Stomach smooth muscle (tissue), 2 donors: Measurements from ENCODE around the gene SLC27A2.

ENCODE experiments used
- H3K27ac ChIP-seq: one replicate; pipeline ENCODE4 v1.7.0; 2013; ENCODE audit warnings: mild to moderate bottlenecking, low read length, inconsistent platforms
- H3K27me3 ChIP-seq, 2 donors: one replicate each; pipeline ENCODE4 v1.7.0; 2013; ENCODE audit warnings: low read length in 2 of 2; ENCODE audit not compliant: insufficient read depth in 2 of 2, control insufficient read depth in 1 of 2
- H3K36me3 ChIP-seq, 2 donors: one replicate each; pipeline ENCODE4 v1.7.0; 2013; ENCODE audit warnings: low read length in 2 of 2; ENCODE audit not compliant: control insufficient read depth in 2 of 2, insufficient read depth in 2 of 2
- H3K4me1 ChIP-seq: one replicate; pipeline ENCODE4 v1.7.0; 2013; ENCODE audit warnings: low read length; ENCODE audit not compliant: control insufficient read depth, insufficient read depth
- H3K4me3 ChIP-seq, 2 donors: one replicate each; pipeline ENCODE4 v1.7.0; 2013; ENCODE audit warnings: low read length in 2 of 2
- H3K9ac ChIP-seq, 2 donors: one replicate each; pipeline ENCODE4 v1.7.0; 2013; ENCODE audit warnings: low read length in 2 of 2, mild to moderate bottlenecking in 1 of 2
- H3K9me3 ChIP-seq, 2 donors: one replicate each; pipeline ENCODE4 v1.7.0; 2013; ENCODE audit warnings: low read length in 2 of 2; ENCODE audit not compliant: control insufficient read depth in 2 of 2
- donor health status: healthy.
- donor health status: Pancreatic carcinoma.

The SLC27A2 gene

GRCh38 chr15:50190166-50190570, 8.2 kb downstream of the SLC27A2 start:
- no peaks in the 10 kb centered on the region for H3K9me3 ChIP-seq
- H3K4me1 ChIP-seq, result no peaks in the 10 kb centered on the region
- no peaks in the 10 kb centered on the region for H3K27me3 ChIP-seq
- no peaks in the 10 kb centered on the region for H3K36me3 ChIP-seq
- no peak overlapping the region for H3K27ac ChIP-seq
- H3K9ac ChIP-seq, result no peak overlapping the region
- no peak overlapping the region for H3K4me3 ChIP-seq

GRCh38 chr15:50190723-50191122, 8.7 kb downstream of the SLC27A2 start:
- H3K27ac ChIP-seq, result no peak overlapping the region
- no peaks in the 10 kb centered on the region for H3K4me1 ChIP-seq
- H3K9ac ChIP-seq, result no peak overlapping the region
- H3K4me3 ChIP-seq, result no peak overlapping the region
- no peaks in the 10 kb centered on the region for H3K9me3 ChIP-seq
- H3K27me3 ChIP-seq, result no peaks in the 10 kb centered on the region
- H3K36me3 ChIP-seq, result no peaks in the 10 kb centered on the region

DNA sequence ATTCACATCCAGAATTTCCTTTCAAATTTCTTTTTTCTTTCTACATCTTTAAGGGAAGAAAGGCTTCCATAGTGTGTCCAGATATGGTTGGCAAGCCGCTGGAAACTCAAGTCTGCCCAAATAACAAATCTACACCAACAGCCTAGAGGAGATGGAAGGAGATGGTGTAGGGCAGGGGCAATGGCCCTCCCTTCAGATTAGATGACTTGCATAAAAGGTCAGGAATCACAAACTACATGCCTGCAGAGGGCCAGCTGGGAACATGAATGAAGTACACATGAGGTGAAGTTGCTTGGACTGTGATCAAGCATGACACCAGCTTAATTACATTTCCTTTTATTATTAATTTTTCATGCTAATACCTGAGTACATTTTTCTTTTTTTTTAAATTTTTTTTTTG, 10.2 kb downstream of the SLC27A2 start:
- H3K9me3 ChIP-seq, result no peaks in the 10 kb centered on the region
- H3K27me3 ChIP-seq, result no peaks in the 10 kb centered on the region
- no peak overlapping the region for H3K9ac ChIP-seq

GRCh38 chr15:50192926-50193620, 11.1 kb downstream of the SLC27A2 start:
- H3K9ac ChIP-seq, result no peak overlapping the region
- no peaks in the 10 kb centered on the region for H3K9me3 ChIP-seq
- H3K27ac ChIP-seq, result no peak overlapping the region
- H3K4me1 ChIP-seq, result no peaks in the 10 kb centered on the region
- H3K36me3 ChIP-seq, result no peaks in the 10 kb centered on the region
- H3K27me3 ChIP-seq, result no peaks in the 10 kb centered on the region
- H3K4me3 ChIP-seq, result no peak overlapping the region

More for the DNA sequence above, 10.2 kb downstream of the SLC27A2 start:
- no peak overlapping the region for H3K27ac ChIP-seq
- H3K4me1 ChIP-seq, result no peaks in the 10 kb centered on the region
- no peak overlapping the region for H3K4me3 ChIP-seq
- H3K36me3 ChIP-seq, result no peaks in the 10 kb centered on the region

- no peak overlapping the region for H3K4me3 ChIP-seq
- H3K9ac ChIP-seq, result no peak overlapping the region
- no peaks in the 10 kb centered on the region for H3K9me3 ChIP-seq
- no peaks in the 10 kb centered on the region for H3K36me3 ChIP-seq
- H3K4me1 ChIP-seq, result no peaks in the 10 kb centered on the region
- no peak overlapping the region for H3K27ac ChIP-seq
- H3K27me3 ChIP-seq, result no peaks in the 10 kb centered on the region
Observed at GRCh38 chr15:50202003-50202402, 20.0 kb downstream of the SLC27A2 start.

DNA sequence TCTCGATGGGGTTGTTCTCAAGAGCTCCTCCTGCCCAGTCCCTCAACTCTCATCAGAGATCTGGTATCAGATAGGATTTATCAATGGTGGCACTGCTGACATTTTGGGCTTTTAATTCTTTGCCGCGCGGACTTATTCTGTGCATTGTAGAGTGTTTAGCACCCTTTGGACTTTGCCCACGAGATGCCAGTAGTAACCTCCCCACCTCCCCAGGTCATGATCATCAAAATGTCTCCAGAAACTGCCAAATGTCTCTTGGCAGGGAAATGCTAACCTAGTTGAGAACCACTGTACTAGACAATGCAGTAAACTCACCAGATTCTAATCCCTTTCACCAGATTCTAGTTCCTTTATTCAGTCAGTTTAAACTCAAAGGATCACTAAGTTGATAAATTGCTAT, 24.0 kb downstream of the SLC27A2 start:
- Histone ChIP-seq H3K4me3 (no peak overlapping the region), H3K9me3 (no peaks in the 10 kb centered on the region), H3K4me1 (no peaks in the 10 kb centered on the region), H3K27me3 (no peaks in the 10 kb centered on the region), H3K27ac (no peak overlapping the region), H3K36me3 (no peaks in the 10 kb centered on the region), H3K9ac (no peak overlapping the region)

DNA sequence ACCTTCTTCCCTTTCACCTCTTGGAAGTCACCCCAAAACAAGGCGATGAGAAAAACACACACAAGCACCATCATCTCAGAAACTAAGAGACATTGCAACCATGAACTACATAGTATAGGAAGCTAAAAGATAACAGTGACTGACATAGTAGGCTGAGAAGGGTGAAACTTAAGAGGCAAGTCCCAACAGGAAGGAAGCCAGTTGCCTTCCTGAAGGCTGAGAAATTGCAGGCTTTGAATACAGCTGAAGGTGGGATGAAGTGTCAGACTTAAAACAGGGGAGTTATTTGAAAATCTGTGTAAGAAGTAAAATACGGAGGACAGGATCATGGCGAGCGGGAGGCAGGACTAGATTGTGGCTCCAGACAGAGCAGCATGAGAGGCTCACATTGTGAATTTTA, 27.8 kb downstream of the SLC27A2 start:
- Histone ChIP-seq H3K4me3 (no peak overlapping the region), H3K9me3 (no peaks in the 10 kb centered on the region), H3K36me3 (no peaks in the 10 kb centered on the region), H3K27me3 (no peaks in the 10 kb centered on the region), H3K9ac (no peak overlapping the region), H3K4me1 (no peaks in the 10 kb centered on the region), H3K27ac (no peak overlapping the region)

- Histone ChIP-seq H3K9ac (no peak overlapping the region), H3K4me3 (no peak overlapping the region), H3K27me3 (no peaks in the 10 kb centered on the region), H3K9me3 (no peaks in the 10 kb centered on the region), H3K4me1 (no peaks in the 10 kb centered on the region), H3K27ac (no peak overlapping the region), H3K36me3 (no peaks in the 10 kb centered on the region)
Observed at GRCh38 chr15:50210462-50211157, 28.6 kb downstream of the SLC27A2 start.

- no peak overlapping the region for H3K4me3 ChIP-seq
- H3K9me3 ChIP-seq, result peaks cover 0 to 2% of the 10 kb centered on the region in 2 donors
- no peaks in the 10 kb centered on the region for H3K36me3 ChIP-seq
- H3K27ac ChIP-seq, result no peak overlapping the region
- no peaks in the 10 kb centered on the region for H3K4me1 ChIP-seq
- H3K27me3 ChIP-seq, result no peaks in the 10 kb centered on the region
- no peak overlapping the region for H3K9ac ChIP-seq
Observed at GRCh38 chr15:50218291-50218690, 36.3 kb downstream of the SLC27A2 start.

- H3K4me3 ChIP-seq, result no peak overlapping the region
- no peak overlapping the region for H3K27ac ChIP-seq
- no peak overlapping the region for H3K9ac ChIP-seq
- no peaks in the 10 kb centered on the region for H3K4me1 ChIP-seq
- no peaks in the 10 kb centered on the region for H3K36me3 ChIP-seq
- peaks cover 0 to 2% of the 10 kb centered on the region in 2 donors for H3K9me3 ChIP-seq
- H3K27me3 ChIP-seq, result no peaks in the 10 kb centered on the region
Observed at GRCh38 chr15:50218691-50219090, 36.7 kb downstream of the SLC27A2 start.

- H3K4me3 ChIP-seq, result no peak overlapping the region
- H3K9me3 ChIP-seq, result peaks cover 0 to 2% of the 10 kb centered on the region in 2 donors
- H3K4me1 ChIP-seq, result no peaks in the 10 kb centered on the region
Observed at GRCh38 chr15:50219820-50220219, 37.8 kb downstream of the SLC27A2 start.

More at GRCh38 chr15:50219820-50220219, 37.8 kb downstream of the SLC27A2 start:
- Histone ChIP-seq H3K36me3 (no peaks in the 10 kb centered on the region), H3K27me3 (no peaks in the 10 kb centered on the region), H3K9ac (no peak overlapping the region), H3K27ac (no peak overlapping the region)
